SIG-M5 treated with dmso at 0.1 percent for 504 hours (cell line): ENCODE results near the gene SAAL1.

Source experiments
- DNase-seq: peaks from one replicate; lab custom pipeline; 2025; ENCODE audit not compliant: unreplicated experiment; lab: John Stamatoyannopoulos, UW

SAAL1 gene

DNA sequence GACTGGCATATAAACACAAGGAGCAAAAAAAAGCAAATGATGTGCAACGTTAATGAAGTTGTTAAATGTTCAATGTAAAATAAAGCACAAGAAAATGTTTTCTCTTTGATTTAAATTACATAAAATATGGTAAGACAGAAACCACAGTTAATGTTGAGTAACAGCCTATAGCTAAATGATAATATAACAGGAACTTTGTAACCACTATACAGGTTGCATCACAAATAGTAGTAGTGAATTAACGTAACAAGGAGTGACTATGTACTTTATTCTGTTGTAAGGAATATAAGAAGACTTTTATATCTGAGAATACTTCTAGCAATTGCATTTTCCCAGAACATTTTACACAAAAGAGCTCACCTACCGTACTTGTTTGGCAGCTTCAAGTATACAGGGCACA lies 16.9 kb downstream of the SAAL1 start:
- peak; percentile 26 for DNase-seq

DNA sequence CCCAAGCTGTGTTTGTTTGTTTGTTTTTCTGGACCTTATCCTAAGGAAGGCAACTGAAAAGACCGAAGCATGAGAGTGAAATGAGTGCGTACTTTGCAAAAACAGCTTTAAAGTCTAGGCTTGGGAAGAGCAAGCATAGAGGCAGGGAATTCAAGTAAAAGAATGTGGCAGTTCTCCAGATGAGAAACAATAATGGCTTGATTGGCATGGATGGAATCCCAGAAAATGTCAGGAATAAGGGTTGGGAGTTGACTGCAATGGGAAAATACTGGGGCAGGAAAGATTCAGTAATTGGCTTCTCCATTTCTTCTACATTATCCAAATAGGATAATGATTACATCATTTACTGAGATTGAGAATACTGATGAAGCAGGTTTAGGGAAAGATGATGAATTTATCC lies 17.5 kb downstream of the SAAL1 start:
- no peak for DNase-seq

DNA sequence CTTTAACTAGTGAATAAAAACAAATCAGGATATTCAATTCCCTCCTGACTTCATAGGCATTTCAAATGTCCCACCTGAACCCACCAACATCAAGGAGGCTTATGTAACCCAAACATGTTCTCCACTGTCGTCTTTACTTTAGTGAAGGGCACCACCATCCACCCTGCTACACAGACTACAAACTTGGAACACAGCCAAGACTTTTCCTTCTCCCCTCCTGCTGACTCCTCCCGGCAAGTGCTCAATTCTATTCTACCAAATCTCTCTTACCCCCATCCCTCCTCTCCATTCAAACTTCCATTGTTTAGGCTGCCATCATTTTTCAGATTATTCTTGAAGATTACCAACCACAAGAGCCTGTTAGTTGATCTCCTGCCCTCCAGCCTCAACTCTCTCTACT lies 24.3 kb downstream of the SAAL1 start:
- no peak for DNase-seq

DNA sequence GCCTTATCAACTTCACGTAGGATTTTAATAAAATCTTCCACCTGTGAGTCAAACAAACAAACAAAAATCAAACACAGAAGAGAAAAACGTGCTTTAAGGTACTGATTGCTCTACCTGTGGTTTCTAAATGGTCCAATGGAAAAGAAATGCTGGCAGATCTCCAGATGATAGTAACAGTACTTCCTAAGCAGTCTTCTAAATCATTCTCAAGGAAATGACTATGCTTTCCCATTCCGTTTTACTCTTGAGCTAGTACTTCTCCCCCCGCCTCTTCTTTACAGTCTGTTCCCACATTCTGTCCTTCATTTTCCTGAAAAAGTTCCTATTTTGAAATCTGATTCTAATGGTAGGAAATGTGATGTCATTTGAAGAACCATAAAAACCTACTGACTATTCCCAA lies 25.4 kb downstream of the SAAL1 start:
- DNase-seq, result no peak

DNA sequence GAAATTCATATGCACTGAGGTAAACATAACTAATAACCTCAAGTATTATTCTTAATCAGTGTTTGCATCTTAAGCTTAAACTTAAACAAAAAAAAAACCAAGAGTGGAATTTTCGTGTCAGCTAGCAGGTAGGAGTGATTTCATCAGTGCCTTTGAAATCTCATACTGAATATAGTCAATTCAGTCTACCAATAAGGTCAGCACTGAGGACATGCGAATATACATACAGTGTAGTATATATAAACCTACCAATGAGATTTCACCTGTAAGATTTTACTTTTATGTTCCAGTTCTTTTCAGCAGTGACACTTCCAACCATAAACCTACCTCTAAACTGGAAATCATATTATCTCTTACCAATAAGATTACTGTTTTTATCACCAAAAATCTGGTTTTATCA lies 27.0 kb downstream of the SAAL1 start:
- no peak for DNase-seq

DNA sequence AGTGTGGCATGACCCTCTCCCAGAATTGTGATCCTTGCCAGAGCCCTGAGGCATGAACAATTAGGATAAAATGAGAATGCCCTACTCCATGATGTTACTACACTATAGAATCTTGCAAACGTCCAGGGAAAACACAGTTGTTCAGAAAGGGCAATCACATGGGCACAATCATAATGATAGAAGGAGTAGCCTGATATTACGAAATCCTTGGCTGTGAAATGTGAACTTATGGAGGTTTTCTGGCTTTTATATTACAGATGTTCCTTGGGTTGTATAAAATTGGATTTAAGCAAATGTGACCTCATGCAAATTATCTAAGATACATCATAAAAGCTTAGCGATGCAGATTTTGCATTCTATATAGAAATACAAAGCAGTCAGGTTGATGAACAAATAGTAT lies 30.4 kb downstream of the SAAL1 start:
- no peak for DNase-seq

DNA sequence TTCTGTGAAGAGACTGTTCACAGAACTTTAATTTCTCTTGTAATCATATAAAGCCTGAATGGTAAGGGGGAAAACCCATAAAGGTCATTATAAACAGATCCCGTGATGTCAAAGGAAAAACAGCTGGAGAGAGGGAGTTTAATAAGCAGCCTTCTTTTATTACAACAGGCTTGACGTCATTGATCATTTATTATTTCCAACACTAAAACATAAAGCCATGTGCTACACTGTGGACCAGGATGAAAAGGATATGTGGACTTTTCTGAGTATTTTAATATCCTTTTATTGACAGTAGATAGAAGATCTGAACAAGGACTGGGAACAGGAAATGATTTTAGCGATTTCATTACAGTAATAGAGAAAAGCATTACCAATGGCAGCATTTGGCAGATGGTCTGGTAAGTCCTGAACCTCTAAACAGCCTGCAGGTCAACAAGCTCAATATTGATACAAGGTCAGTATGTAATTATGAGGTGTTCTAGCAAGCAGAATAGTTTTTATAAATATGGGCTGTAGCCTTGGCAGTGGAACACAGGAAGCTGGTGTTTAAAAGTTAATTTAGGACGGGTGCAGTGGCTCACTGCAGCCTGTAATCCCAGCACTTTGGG lies 34.7 kb downstream of the SAAL1 start:
- DNase-seq, result no peak

DNA sequence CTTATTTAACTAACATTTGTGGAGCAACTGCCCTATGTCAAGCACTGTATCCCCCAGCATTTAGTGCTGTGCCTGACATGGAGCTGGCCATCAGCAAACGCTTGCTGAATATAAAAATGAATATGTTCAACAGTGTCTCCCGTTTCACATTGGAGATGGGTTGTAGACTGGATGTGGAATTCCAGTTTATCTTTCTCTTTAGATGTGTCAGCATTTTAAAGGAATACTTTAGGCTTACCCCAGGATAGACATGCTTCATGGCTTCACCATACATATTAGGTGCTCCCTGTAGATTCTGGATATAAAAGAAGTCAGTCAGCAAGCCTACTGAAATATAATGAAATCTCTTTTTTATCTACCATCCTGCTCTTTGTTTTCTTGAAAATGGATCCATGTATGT lies 38.5 kb downstream of the SAAL1 start:
- no peak for DNase-seq

DNA sequence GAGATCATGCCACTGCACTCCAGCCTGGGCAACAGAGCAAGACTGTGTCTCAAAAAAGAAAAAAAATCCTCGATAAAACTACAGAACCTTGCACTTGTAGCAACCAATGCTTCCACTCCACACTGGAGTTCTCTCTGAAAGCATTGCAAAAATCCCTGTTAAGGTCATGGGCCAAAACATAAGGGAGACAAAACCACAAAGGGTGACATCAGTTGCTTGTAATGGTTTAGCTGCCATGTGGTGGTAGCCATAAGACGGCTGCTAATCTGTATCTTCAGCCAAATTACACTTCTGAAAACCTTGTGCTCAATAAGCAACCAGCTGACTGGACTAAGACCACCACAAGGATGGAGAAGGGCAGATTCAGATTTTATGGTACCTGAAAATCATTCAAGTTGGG lies 39.3 kb downstream of the SAAL1 start:
- DNase-seq, result no peak

DNA sequence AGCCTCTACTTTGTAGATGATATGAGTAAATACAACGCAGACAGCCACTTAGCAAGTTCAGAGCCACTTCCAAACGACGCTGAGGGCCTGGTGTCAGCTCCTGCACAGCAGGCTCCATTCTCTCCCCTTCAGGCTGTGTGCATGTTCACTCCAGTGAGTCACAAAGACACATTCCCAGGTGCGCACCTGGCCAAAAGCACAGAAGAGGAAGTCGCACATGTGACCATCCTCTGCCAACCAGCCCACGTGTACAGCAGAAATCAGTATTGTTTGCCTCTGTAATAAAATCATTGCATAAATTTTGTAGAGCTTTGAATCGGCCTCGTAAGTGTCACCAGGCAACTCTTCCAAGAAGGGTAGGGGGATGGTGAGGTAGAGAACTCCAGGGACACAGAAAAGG lies 40.3 kb downstream of the SAAL1 start:
- no peak for DNase-seq

DNA sequence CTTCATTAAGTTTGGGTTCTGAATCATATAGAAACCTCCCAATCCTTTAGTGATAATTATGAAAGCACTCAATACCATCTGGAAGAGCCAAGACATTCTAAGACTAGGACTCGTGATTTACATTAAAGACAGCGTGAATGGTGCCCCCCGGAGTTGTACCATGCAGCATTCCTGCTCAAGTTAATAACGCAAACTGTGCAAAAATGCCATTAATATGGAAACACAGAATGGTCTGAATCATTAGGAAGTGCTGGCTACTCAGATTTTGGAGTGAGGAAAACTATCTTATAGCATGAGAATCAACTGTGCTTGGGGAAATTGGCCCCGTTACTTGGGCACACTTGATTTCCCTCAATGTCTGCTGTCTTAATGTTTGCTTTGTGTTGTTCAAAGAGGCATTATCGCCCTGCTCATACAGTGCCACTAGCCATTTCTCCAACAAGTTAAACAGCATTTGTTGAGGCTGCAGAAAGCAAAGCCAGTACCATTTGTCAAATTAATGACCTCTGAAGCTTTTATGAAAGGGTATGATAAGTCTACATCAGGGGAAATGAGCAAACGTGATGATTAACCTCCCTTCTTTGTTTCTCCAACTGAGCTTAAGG lies 41.3 kb downstream of the SAAL1 start:
- no peak for DNase-seq

DNA sequence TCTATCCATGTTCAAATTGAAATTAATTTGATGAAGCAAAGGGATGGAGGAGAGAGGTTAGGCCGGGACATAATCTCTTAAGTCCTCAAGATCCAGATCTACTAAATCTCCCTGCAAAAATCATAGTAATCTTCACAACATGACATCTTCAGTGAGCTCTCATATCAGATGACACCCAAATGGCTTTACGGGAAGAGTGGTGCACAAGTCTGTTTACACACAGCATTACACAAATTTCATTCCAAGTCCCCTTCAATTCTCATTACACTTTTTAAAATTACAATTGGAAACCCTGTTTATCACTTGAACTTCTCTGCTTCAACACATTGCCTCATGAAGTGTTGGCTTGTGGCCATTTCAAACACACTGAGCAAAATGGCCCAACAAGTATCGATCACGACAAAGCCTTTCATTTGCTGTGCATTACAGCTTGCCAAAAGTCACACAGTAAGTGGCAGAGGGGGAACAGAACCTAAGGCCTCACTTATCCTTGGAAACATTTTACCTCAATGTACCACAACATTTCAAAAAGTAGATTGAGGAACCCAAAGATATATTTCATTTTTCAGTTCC lies 41.9 kb downstream of the SAAL1 start:
- DNase-seq, result no peak

DNA sequence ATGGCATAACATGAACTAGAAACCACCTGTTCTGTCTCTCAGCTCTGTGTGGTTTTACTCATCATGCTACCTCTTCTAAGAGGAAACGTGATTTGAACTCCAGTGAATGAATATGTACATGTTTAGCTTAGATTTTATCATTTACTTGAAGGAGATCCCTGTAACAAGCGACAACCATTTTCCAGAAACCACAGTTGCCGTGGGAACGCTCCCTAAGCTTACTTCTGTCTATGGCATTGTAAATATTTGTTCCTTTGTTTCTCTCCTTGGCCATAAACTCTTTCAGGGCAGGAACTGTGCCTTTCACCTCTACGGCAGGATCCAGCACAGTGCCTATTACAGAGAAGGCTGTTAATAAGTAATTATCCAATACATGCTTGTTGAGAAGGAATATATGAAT lies 42.8 kb downstream of the SAAL1 start:
- peak; percentile 26 for DNase-seq

DNA sequence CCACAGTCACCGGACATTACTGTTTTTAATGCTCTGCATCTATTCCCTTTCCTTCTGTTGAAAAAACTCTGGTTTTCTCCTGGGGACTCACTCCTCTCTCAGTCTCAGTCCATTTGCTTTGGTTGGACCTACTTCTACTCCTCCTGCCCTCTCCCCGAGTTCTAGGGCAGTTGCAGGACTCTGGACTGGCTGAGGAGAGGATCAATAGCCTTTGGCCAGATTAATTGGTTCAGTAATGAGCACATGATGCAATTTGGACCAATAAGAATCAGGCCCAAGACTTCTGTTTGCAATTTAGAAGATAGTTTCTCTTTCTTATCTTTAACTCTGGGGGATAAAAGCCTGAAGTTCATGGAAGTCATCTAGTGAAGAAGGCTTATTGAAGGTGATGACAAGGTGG lies 44.5 kb downstream of the SAAL1 start:
- DNase-seq, result no peak

DNA sequence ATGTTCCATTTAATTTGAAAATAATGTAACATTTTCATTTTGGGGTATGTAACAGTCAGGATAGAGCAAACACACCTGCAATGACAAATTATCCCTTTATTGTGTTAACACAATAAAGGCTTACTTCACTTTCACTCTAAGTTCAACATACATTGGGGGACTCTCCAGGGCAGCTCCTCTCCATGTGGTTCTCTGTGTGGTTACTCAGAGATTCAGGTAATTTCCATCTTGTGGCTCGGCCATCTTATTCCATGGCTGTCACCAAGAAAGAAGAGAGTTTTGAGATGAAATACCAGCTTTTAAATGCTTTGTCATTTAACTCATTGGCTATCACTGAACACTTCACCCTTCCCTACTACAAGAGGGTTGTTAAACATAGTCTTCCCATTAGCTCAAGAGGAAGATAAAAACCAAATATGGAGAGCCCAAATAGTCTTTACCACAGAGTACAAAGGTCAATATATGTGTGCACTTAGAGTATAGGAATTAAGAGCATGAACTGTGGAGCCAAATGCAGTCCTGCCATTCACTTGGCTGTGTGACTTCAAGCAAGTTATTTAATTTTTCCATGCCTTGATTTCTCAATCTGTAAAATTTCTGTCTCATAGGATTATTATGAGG lies 49.2 kb downstream of the SAAL1 start:
- no peak for DNase-seq

DNA sequence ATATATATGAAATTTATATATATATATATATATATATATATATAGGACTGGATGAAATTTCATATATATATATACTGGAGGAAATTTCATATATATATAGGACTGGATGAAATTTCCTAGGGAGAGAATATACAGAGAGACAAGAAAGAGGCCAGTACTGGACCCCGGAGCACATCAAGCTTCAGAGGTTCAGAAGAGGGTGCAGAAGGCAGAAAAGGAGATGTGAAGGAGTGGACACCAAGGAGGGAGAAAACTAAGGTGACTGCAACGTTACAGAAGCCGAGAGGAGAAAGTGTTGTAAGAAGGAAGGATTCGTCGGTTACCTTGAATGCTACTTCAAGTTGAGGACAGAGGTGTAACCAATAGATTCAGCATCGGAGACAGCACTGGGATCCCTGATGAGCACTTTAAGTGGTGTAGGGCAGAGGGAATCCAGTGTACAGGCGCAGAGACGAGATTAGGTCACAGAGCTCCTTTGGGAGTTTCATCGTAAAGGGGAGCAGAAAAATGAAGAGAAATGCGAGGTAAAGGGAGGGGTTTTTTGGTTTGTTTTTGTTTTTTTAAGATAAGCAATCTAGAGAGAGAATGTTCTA lies 51.3 kb downstream of the SAAL1 start:
- no peak for DNase-seq

DNA sequence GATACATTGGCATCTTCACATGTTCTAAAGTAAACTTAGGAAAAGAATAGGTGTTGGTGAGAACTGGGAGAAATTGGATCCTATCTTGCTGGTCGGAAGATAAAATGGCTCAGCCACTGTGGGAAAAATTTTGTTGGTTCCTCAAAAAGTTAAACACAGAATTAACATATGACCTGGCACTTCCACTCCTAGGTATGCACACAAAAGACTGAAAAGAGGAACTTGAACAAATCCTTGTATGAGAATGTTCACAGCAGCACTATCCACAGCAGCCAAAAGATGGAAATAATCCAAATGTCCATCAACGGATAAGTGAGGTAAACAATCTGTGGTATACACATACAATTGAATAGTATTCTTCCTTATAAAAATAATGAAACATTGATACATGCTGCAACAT lies 55.0 kb downstream of the SAAL1 start:
- no peak for DNase-seq

DNA sequence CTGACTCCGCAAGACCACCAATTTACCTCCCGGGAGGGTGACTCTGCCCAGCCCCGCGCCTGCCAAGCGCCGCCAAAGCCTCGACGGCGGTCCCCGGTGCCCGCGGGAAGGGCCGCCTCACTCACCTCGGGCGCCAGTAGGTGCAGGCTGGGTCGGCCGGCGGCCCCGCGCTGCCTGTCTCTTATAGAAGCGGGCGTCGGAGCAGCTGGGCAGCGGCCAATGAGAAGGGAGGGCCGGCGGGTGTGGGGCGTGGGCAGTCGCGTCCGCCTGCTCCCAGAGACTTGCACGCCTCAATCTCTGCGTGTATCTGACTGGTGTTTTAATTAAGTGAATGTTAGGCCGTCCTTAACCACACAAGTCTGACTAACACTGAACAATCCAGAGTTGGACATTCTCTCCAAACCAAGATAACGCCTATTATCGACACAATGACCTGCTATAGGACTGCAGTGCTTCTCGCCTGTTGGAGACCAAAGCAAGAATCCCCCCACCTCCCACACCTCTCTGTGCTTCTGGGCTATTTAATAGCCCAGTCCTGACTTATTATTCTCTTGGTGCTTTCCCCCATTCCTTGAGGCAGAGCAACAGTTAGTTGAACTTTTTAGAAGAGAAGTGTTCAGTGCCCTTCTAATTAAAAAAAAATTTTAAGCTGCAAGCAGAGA lies 59.6 kb downstream of the SAAL1 start, which contains the start of gene TPH1:
Gene TPH1 (minus strand): TSS at position 154 of the 662 bp plus-strand sequence. CDS start 5,507 bp downstream, outside the sequence.
- DNase-seq, result no peak

DNA sequence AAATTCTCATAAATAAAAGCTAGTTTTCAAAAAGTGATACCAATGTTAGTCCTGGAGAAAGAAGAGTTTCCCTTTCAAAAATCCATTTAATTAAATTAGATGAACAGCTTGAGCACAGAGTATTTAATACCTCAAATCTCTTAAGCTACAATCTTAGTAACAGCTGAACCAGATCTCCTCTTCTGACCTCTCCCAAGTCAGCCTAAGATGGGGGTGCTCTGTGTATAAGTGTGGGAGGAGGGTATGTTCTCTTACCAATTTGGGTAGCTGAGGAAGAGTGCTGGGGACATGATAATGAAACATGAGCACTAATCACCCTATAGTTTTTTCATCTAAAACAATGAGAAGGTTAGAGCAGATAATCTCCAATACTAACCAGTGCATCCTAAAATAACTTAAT lies 69.4 kb downstream of the SAAL1 start:
- no peak for DNase-seq
